Neural cell (in vitro differentiated cells): ENCODE results near the gene F2R. TPM values are rescaled to one million over a fixed set of nuclear protein-coding genes. Genes with fewer than 3 reads are reported as not detected.

Experiments
- H2AFZ ChIP-seq: fragments of 200-600, 300-800 bp; sonication (generic), shearing (Covaris generic); 2 replicates; pipeline ENCODE4 v1.6.0; 2014; ENCODE audit warnings: low read depth, mild to moderate bottlenecking, antibody characterized with exemption, low read length, moderate library complexity
- H3F3A ChIP-seq: fragments of 200-600 bp; shearing (Covaris generic); 2 replicates; pipeline ENCODE4 v1.6.1; 2016; ENCODE audit warnings: mild to moderate bottlenecking, moderate library complexity, mixed read lengths, antibody characterized with exemption, low read length; ENCODE audit not compliant: insufficient read depth, poor library complexity, severe bottlenecking
- H3K27ac ChIP-seq: fragments of 200-600, 300-800 bp; sonication (generic), shearing (Covaris generic); 2 replicates; pipeline ENCODE4 v1.5.1; 2014; ENCODE audit warnings: mild to moderate bottlenecking, low read length, moderate library complexity
- H3K27me3 ChIP-seq: fragments of 300-800, 200-600 bp; sonication (generic), shearing (Covaris generic); 2 replicates; pipeline ENCODE4 v1.6.0; 2014; ENCODE audit warnings: mild to moderate bottlenecking, low read depth, low read length, moderate library complexity; ENCODE audit not compliant: insufficient read depth
- H3K36me3 ChIP-seq: fragments of 300-800, 200-600 bp; sonication (generic), shearing (Covaris generic); 2 replicates; pipeline ENCODE4 v1.5.1; 2014; ENCODE audit warnings: mild to moderate bottlenecking, antibody characterized with exemption, low read length, moderate library complexity; ENCODE audit not compliant: insufficient read depth
- H3K4me2 ChIP-seq: fragments of 300-800, 200-600 bp; sonication (generic), shearing (Covaris generic); 2 replicates; pipeline ENCODE4 v1.6.0; 2014; ENCODE audit warnings: mild to moderate bottlenecking, low read length
- H3K4me3 ChIP-seq: fragments of 300-800, 200-600 bp; sonication (generic), shearing (Covaris generic); 2 replicates; pipeline ENCODE4 v1.5.1; 2014; ENCODE audit warnings: mild to moderate bottlenecking, low read length, moderate library complexity
- H3K79me2 ChIP-seq: fragments of 200-600 bp; shearing (Covaris generic); replicated peaks from 2 replicates; pipeline ENCODE4 v1.6.0; 2014; ENCODE audit warnings: mild to moderate bottlenecking, low read length, moderate library complexity; ENCODE audit not compliant: insufficient read depth
- H3K9ac ChIP-seq: fragments of 300-800, 200-600 bp; sonication (generic), shearing (Covaris generic); 2 replicates; pipeline ENCODE4 v1.6.1; 2016; ENCODE audit warnings: mild to moderate bottlenecking, low read length, mixed read lengths
- H3K9me2 ChIP-seq: fragments of 200-600 bp; shearing (Covaris generic); 2 replicates; pipeline ENCODE4 v1.6.1; 2016; ENCODE audit warnings: mild to moderate bottlenecking, low read length, mixed read lengths; ENCODE audit not compliant: insufficient read depth
- H3K9me3 ChIP-seq: fragments of 200-600, 300-800 bp; sonication (generic), shearing (Covaris generic); 2 replicates; pipeline ENCODE4 v1.6.1; 2016; ENCODE audit warnings: mild to moderate bottlenecking, mixed run types, low read length, moderate library complexity, mixed read lengths
- H4K20me1 ChIP-seq: fragments of 200-600 bp; shearing (Covaris generic); 2 replicates; pipeline ENCODE4 v1.6.1; 2016; ENCODE audit warnings: mild to moderate bottlenecking, mixed run types; ENCODE audit not compliant: insufficient read depth
- CTCF ChIP-seq: fragments of 450-650 bp; IDR thresholded peaks from 2 replicates; pipeline ENCODE4 v1.5.1; 2014; ENCODE audit warnings: antibody characterized with exemption, mild to moderate bottlenecking, moderate library complexity; ENCODE audit not compliant: poor library complexity, severe bottlenecking
- EP300 ChIP-seq: fragments of 450-650 bp; conservative IDR thresholded peaks from 2 replicates; pipeline ENCODE4 v1.6.1; 2014; ENCODE audit warnings: antibody characterized with exemption, mild to moderate bottlenecking, moderate library complexity; ENCODE audit not compliant: poor library complexity, severe bottlenecking
- EZH2 ChIP-seq: fragments of 200-600, 300-800 bp; shearing (Covaris generic), sonication (generic); IDR thresholded peaks from 2 replicates; pipeline ENCODE4 v1.6.1; 2014; ENCODE audit warnings: antibody characterized with exemption, low read length, borderline replicate concordance, mild to moderate bottlenecking; ENCODE audit not compliant: insufficient read depth, poor library complexity, severe bottlenecking
- MXI1 ChIP-seq: fragments of 450-650 bp; conservative IDR thresholded peaks from 2 replicates; pipeline ENCODE4 v1.6.1; 2014; ENCODE audit warnings: antibody characterized with exemption, mild to moderate bottlenecking; ENCODE audit not compliant: poor library complexity, severe bottlenecking
- POLR2AphosphoS5 ChIP-seq: IDR thresholded peaks from 2 replicates; pipeline ENCODE4 v1.6.1; 2012
- RAD21 ChIP-seq: fragments of 450-650 bp; conservative IDR thresholded peaks from 2 replicates; pipeline ENCODE4 v1.6.1; 2014; ENCODE audit warnings: antibody characterized with exemption, mild to moderate bottlenecking, moderate library complexity
- REST ChIP-seq: IDR thresholded peaks from 2 replicates; pipeline ENCODE4 v1.6.1; 2012; ENCODE audit warnings: borderline replicate concordance
- SMC3 ChIP-seq: fragments of 450-650 bp; conservative IDR thresholded peaks from 2 replicates; pipeline ENCODE4 v1.6.1; 2014; ENCODE audit warnings: antibody characterized with exemption, mild to moderate bottlenecking, moderate library complexity; ENCODE audit not compliant: poor library complexity
- TAF1 ChIP-seq: IDR thresholded peaks from 2 replicates; pipeline ENCODE4 v1.6.1; 2012; ENCODE audit warnings: low read depth
- polyA plus RNA-seq: library from polyadenylated mRNA; depleted of rRNA; stranded (reverse); fragments of >200 nt; gene quantifications from 2 replicates; pipeline ENCODE4 v1.2.3, GENCODE V29; 2014

F2R gene
- polyA plus RNA-seq, 1 donor from 2014 or later, result 35.9 TPM

GRCh38 chr5:76690037-76690679 lies 25.8 kb upstream of the F2R start:
- H3K9ac ChIP-seq, result no peak overlapping the region
- no peaks in the 10 kb centered on the region for H3F3A ChIP-seq
- H3K4me2 ChIP-seq, result no peak overlapping the region

More at GRCh38 chr5:76690037-76690679, 25.8 kb upstream of the F2R start:
- no peaks in the 10 kb centered on the region for H3K27me3 ChIP-seq
- H4K20me1 ChIP-seq, result no peaks in the 10 kb centered on the region
- H3K9me2 ChIP-seq, result no peaks in the 10 kb centered on the region
- H2AFZ ChIP-seq, result no peak overlapping the region
- H3K9me3 ChIP-seq, result no peaks in the 10 kb centered on the region
- TF ChIP-seq EZH2, result no peak
- TF ChIP-seq MXI1, result no peak
- no peak for TF ChIP-seq RAD21
- no peak for TF ChIP-seq TAF1
- no peak for TF ChIP-seq EP300
- TF ChIP-seq SMC3, result no peak
- no peak for TF ChIP-seq CTCF
- no peak for TF ChIP-seq REST
- TF ChIP-seq POLR2AphosphoS5, result no peak
- no peak overlapping the region for H3K4me3 ChIP-seq
- no peaks in the 10 kb centered on the region for H3K79me2 ChIP-seq
- H3K36me3 ChIP-seq, result no peaks in the 10 kb centered on the region
- no peak overlapping the region for H3K27ac ChIP-seq
